Measurements from ENCODE around the gene CXCL5. TPM values are rescaled to one million over a fixed set of nuclear protein-coding genes. Genes with fewer than 3 reads are reported as not detected.
"Not testable (repeated sequence)": the region's sequence is repeated elsewhere in the genome, so short reads cannot be mapped to it uniquely, and the experiment has no call there.

Gene CXCL5
- total RNA-seq, 1 experiment from 2014 or later, result not detected

DNA sequence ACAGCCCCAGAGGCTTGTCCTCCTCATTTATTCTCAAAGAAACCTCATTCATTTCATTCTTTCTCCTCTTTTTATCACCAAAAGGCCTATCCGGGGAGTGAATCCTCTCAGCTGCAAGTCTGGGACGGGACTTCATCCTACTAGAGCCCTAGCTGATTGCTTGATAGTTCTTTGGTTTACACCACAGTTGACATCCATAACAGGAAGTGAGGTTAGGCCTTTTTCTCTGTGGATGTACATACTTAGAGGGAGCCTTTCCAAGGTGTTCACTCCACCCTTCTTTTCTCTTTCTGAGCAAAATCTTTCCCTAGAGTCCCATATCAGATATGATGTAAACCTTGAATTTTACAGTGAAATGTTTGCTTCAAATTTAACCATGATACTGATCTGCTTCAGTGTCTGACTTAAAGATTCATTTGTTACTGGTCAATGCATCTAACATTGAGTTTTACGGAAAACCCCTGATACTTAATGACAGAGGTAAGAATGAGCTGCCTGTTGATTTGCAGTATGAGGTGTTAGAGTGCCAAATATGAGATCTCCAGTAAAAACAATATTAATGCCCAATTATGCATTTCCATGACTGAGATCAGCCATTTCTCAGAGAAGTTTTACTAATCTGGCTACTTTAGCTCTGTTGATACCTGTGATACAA is 16.8 kb upstream of the CXCL5 start:
- no peak for DNase-seq (ENCODE audit: low spot score)

DNA sequence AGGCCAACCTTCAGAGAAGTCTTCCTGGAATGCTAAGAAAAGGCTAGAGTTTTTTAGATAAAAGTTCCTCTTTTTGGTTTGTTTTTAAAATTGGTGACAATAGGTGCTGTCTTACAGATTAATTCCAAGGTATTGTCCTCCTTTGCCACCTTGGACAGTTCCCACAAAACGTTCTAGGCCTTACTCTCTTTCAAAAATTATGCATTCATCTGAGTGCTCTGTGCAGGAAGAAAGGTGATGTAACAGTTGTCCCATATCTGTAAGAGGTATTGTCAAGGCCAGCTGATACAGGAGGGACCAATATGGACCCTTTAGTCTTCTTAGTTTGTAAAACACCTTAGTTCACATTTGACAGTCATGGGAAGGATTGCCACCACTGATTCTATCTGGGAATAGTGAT is 15.9 kb upstream of the CXCL5 start:
- no peak for DNase-seq (ENCODE audit: low spot score)

DNA sequence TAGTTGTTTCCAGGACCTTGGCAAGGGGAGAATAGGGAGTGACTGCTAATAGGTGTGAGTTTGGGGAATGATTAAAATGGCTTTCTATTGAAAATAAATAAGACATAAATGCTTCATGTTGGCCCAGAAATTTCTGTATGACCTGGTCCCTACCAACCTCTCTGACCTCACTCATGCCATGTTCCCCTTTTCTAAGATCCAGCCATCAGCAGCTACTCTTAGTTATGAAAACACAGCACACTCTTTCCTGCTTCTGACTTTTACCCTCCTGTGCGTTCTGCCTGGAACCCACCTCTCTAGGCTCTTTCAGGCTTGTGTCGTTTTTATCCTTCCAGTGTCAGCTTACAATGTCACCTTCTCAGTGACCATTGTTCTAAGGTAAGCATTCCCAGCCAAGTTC is 14.8 kb upstream of the CXCL5 start:
- no peak for DNase-seq (ENCODE audit: low spot score)

DNA sequence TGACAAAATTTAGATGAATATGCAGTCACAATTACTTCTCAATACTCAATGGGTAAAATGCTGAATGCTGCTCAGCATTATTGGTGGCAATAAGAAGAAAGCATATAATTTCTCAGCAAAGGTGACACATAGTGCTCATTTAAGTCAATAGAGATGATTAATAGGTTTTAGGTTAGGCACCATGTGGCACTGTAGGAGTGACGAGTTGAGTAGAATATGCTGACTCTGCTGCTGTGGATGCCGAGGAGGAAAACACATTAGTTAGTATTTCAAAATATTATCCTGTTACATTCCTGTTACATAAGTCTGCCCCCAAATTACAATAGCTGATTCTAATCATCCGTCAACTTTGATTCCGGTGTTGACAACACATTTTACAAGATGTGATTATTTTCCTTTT is 13.7 kb upstream of the CXCL5 start:
- DNase-seq (ENCODE audit: low spot score), result no peak

DNA sequence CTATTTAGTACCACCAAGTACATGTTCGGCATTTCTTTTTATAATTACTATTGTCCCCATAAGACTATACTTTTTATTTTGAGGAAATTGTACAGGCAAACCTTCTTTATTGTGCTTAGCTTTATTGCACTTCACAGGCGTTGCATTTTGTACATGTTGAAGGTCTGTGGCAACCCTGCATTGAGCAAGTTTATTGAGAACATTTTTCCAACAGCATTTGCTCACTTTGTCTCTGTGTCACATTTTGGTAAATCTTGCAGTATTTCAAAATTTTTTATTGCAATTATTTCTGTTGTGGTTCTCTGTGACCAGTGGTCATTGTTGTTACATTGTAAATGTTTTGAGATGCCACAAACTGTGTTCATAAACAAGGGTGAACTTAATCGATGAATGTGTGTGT is 10.8 kb upstream of the CXCL5 start:
- DNase-seq (ENCODE audit: low spot score), result no peak

DNA sequence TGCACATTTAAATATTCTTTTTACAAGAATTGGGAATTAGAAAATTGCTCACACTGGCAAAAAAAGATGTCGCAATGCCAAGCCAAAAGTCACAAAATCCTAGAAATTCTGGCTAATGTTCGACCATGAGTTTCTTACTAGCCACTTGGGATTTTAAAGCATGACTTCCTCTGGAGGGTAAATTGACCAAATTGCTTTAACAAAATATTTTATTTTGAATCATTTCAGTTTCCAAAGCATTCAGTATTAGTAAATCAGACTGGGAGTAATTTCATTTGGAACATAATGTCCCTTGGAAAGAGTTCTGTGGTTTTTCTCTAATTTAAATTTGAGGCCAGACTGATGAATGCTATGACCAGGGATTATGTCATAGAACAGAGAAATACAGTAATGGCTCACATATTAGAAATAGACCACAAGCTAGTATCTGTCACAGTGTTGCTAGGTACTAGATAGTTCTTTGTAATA is 7.6 kb upstream of the CXCL5 start:
- no peak for DNase-seq (ENCODE audit: low spot score)

DNA sequence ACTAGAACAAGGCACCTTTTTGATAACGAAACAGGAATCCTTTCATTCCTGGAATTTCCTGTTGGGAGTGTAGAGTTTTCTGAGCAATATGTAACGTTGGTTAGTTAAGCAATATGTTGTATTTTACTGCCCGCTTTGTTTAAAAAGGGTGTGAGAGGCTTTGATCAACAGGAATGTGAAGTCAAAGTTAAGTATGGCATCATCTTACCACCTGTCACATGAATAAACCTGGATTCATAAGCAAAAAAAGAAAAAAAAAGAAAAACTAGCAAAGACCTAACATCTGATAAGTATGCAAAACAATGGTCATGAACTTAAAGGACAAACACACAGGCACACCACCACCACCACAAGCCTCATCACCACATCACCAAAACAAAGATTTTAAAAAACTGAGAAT is 7.1 kb upstream of the CXCL5 start:
- DNase-seq (ENCODE audit: low spot score), result peak; percentile 20

DNA sequence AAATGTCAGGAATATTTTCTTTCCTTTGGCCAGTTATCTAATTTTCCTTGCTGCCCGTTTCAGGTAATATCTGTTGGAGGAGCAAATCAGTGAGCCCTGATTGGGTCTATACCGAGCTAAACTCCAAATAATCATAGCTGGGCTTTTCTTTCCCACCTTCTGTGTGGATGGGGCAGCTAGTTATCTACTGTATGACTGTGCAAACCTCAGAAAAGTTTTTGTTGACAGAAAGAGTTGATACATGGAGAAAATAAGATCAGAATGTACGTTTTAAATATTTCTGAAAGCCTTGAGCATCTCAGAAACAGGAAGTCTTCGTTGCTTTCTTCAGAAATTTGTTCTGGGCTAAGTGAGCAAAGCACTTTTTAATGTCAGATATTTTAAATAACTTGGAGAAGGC is 6.2 kb upstream of the CXCL5 start:
- DNase-seq (ENCODE audit: low spot score), result no peak

DNA sequence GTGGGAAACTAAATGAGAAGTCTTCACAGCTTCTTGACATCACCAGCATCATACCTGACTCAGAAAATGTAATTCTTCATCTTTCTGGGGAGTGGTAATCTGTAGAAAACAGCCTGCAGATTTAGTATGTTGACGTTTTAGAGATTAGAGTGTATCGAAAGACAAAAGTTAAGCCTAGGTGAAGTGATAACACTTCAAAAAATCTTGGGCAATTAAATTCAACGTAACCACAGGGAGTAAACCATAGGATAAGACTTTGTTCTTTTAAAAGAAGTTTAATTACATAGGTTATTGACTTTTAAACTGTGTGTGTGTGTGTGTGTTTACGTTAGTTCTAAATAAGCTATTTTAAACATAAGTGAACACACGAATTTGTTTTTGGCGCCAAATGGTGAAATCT is 1.8 kb upstream of the CXCL5 start:
- no peak for DNase-seq (ENCODE audit: low spot score)

DNA sequence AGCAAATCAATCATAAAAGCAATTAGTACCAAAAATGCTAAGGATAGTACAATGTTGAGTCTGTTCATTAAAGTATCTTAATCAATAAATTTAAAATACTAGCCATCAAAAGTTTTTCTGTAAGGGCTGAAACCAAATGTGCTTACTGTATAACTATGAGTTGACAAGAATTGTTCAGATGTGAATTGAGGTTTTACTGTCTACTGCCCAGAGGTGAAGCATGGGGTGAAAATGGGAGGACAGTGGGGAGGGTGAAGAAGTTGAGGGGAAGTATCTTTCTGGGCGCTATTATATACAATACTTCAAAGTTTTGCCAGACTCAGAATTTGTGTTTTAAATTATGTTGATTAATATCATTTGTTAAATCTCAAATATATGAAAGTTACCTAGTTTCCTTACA is 6.4 kb downstream of the CXCL5 start:
- DNase-seq (ENCODE audit: low spot score), result no peak

DNA sequence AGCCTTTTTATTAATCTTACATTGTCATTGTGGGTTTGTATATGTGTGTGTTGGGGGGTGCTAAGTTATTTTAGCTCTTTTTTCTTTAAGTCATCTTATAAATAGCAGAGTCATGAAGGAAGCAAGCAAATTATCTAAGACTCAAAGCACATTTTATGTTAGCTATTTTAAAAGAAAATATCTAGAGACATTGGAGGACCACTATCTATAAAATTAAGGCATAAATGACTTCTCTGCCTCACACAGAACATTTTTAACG is 6.8 kb downstream of the CXCL5 start:
- DNase-seq (ENCODE audit: low spot score), result no peak

DNA sequence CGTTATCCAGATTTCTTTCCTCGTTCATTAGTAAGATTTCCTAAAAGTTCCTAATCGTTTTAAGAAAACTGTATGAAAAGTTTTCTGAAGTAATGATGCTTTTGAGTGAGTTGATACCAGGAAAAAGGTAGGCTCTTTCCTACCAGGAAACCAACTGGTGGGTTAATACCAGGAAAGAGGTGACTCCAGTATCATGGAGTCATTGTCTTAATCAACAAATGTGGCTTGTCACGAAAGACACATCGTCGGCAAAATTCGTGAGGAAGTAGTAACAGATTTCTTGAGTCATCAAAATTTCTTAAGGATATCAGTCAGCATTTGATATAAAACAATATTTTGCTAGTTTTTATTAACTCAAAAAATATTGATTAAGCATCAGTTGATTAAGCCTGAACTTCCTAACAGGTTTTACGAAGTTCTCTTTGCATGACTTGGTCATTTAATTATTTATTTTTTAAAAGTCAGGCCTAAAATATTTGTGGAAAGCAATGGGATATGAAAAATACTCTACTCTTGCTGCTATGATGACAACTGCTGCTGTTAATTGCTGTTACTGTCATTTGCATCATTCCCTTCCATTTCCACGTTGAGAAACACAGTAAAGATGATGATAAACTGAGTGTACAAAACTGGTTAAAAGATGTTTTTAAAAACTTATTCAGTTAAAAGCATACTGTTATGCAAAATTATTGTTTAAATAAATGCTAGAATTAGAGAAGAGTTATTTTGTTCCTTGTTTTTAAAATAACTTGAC is 7.3 kb downstream of the CXCL5 start:
- DNase-seq (ENCODE audit: low spot score), result no peak

DNA sequence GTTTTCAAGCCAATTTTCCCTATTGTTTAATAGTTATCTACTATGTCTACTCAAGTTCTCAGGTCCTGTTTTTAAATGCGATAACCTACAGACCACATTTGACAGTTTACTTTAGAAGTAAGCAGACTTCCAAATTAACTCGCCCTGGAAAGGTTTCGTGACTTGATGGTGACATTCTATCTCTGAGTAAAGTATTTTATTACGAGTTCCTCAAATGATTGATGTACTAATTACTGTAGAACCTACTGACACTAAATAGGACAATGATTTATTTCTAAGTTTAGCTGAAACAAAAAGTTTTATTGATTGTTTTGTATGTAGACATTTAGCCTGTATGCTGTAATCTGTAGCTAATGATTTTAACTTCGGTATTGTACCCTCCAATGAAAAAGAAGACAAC is 8.5 kb downstream of the CXCL5 start:
- DNase-seq (ENCODE audit: low spot score), result no peak

DNA sequence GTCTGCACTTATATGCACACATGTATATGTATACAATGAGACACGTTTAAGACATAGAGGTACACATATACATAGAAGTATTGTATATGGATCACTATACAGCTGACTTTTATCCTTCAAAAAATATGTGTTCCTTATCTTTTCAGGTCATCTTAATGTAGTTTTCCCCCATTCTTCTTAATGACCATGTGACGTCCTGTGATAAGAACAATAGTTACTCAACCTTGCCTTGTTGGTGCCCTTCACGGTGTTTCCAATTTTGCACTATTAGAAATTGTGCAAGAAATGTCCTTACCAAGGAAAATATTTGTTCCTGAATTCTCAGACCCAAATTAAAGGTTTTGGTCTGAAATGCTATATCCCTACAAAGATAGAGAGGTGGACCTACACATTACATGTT is 9.4 kb downstream of the CXCL5 start:
- no peak for DNase-seq (ENCODE audit: low spot score)

DNA sequence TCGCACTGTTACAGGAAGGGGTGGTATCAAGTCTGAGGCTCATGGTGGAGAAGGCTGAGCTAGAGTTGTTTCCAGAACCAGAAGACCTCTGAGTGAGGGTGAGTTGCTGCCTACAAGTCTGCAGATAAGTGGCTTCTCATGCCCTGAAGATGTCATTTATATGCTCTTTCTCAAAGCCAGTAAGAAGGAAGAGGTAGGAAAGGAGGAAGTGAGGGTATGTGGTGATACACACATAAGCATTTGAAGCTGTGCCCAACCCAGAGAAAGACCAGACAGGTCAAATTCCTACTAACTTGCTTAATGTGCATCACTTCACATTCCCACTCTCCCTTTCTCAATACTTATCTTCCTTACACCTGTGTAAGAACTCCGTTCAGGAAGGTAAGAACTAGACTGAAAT is 10.4 kb downstream of the CXCL5 start, which contains the start of gene PPBP:
PPBP (minus strand) TSS at position 130 of the 400 bp plus-strand sequence; CDS start at position 43, 87 bp downstream.
- no peak for DNase-seq (ENCODE audit: low spot score)

DNA sequence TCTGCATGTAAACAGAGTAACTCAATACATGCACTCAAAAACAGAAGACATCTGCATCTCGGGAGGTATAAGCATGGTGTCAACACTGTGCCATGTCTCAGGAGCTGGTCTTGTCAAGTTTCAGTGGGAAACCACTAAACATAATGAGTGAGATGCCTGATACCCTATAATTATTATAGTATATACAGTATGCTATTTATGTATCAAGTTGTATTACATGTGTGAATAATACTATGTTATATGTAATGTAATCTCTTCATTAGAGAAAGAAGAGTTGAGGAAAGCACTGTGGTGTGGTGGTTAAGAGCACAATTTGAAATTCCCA is 13.0 kb downstream of the CXCL5 start:
- no peak for DNase-seq (ENCODE audit: low spot score)

DNA sequence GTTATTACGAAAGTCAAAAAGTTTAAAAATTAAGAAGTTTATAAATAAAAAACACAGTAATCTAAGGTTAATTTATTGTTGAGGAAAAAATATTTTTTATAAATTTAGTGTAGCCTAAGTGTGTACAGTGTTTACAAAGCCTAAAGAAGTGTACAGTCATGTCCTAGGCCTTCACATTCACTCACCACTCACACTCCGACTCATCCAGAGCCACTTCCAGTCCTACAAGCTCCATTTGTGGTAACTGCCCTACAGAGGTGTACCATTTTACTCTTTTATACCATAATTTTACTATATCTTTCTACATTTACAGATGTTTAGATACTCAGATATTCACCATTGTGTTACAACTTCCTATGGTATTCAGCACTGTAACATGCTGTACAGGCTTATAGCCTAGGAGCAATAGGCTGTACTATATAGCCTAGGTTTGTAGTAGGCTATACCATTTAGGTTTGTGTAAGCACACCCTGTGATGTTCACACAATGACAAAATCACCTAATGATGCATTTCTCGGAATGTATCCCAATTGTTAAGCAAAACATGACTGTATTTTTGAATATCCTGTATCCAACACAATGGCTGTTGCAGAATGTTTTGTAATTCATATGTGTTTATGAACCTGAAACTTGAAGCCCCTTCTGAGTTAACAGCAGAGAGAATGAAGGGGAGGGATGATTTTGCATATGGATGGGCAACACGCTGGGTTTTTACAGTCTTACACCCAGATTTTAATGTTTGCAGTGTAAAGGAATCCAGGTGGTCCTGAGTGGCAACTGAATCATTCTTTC is 13.5 kb downstream of the CXCL5 start:
- DNase-seq (ENCODE audit: low spot score), result no peak

DNA sequence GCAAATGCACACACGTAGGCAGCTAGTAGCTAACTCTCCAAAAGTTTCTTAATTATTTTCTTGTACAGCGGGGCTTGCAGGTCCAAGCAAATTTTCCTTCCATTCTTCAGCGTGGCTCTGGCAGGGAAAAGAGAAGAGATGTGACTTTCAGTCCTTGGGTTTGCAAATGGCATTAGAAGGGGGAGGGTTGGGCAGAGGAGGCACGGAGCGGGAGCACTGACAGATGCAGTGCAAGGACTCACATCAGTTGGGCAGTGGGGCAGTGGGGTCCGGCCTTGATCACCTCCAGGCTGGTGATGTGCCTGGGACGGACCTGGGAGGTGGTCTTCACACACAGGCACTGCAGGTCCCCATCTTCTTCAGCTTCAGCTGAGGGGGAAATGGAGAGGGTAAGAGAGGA is 17.3 kb downstream of the CXCL5 start:
- DNase-seq (ENCODE audit: low spot score), result not testable (repeated sequence)

DNA sequence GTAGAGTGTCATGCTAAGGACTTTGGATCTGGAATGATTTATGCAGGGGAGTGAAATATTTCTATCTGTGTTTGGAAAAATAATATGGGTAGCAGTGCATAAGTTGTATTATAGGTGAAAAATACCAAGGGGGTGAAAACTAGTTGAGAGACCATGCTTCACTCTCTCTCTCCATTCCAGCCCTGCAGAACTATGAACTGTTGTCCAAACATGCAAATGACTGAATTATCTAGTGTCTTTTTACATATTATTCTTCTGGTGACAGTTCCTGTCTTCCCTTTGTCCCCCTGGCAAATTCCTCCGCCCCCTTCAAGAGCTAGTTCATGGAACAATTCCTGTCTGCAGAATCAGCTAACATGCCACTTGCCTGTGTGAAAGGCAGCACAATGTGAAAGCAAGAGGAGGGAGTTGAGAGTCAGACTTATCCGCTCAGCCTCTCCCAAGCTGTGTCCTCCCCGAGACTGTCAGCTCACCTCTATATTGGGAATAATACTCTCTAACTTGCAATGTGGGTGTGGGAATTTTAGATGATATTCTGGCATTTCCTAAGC is 19.0 kb downstream of the CXCL5 start:
- DNase-seq (ENCODE audit: low spot score), result no peak

DNA sequence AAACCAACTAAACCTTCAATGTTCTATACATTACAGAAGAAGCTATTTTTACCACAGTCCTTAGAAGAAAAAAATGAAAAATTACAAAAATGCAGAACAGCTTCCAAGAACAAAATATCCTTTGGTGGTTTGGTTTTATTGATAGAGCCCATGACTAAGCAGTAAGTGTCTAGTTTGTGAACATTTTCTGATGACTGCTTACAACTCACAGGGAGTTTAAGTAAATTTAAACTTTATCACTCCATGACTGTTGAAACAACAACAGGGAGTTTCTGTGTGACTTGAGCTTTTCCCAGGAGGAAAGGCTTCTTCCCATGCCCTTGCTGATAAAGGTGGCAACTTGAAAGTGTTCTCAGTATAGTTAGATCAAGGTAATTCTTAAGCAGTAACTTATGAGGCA is 19.6 kb downstream of the CXCL5 start:
- DNase-seq (ENCODE audit: low spot score), result peak; percentile 28

DNA sequence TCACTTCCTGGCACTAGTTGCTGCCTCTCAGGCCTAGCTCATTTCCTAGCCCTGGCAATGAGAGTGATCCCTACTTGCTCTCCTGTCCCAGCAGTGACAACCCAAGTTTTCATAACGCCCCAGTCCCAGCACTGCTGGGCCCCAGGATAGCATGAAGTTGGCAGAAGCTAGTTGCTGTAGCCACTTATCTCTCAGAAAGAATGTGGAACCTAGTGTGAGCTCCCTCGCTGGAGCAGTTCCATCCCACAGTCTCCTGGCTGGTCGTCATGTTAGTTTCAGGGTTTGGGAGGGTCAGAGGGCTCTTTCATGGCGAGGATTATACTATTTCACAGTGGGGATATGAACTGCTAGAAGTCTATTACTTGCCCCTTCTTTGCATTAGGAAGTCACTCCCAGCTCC is 21.8 kb downstream of the CXCL5 start:
- no peak for DNase-seq (ENCODE audit: low spot score)

DNA sequence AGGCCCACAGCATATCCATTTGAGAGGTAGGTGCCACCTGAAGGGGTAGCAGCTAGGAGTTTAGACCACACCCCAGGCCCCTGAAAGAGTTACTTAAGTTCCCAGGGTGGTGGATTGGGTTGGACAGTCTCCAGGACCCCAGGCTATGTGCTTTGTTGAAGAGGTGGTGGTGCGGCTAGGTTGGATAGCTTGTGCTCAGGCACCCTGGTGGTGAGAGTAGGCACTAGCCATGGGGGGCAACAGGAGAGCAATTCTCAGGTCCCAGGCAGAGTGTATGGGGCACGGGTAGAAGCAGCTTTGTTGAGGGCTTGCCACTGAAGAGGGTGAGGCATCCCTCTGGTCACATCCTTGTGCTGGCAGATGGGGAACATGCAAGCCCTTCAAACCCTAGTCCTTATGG is 22.3 kb downstream of the CXCL5 start:
- DNase-seq (ENCODE audit: low spot score), result no peak

DNA sequence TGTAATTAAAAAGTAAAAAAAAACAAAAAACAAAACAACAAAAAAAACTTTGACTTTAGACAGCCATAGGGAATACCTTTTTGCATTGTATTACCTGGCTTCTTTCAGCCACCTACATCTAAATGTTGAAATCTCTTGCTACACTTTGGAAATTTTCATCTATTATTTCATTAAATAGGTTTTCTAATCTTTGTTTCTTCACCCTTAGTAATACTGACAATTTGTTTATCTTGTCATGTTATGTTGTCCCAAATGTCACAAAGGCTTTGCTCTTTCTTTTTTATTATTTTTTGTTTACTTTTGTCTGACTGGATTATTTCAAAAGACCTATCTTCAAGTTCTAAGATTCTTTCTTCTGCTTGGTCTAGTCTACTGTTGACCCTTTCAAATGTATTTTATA is 24.1 kb downstream of the CXCL5 start:
- no peak for DNase-seq (ENCODE audit: low spot score)

Data from A172 (cell line).